Measurements from ENCODE around the gene VPS37D. TPM values are rescaled to one million over a fixed set of nuclear protein-coding genes. Genes with fewer than 3 reads are reported as not detected.
"Not testable (repeated sequence)": the region's sequence is repeated elsewhere in the genome, so short reads cannot be mapped to it uniquely, and the experiment has no call there.

The VPS37D gene
- total RNA-seq, 1 experiment from 2014 or later, result 8.3 TPM

DNA sequence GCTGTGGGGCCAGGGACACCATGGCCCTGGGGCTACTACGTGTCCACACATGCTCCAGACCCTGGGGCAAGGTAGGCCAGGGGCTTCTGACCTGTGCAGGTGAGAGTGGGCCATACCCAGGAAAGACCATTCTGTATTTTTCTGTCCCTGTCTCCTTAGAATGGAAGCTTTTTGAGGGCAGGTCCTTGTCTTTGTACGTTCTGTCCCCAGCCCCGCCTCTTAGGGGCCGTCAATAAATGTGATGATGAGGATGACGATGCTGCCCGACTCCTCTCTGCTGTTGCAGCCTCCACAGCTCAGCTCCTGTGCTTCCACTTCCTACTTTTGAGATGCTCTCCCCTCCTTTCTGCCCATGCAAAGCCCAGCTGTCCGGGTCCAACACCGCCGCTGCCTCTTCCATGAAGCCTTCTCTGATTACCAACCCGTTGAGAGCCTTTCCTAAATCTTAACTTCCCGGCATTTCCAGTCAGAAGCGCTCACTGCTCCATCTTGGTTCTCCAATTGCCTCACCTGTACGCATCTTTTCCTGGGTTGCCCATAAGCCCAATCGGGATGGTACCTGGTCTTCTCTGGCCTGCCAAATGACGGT is 4.3 kb downstream of the VPS37D start:
- Histone ChIP-seq H3K9me2 (ENCODE audit: insufficient read depth) (no peaks in the 10 kb centered on the region), H3K4me3 (no peak overlapping the region), H3K27me3 (ENCODE audit: insufficient read depth, low read depth) (no peaks in the 10 kb centered on the region), H3K9me3 (ENCODE audit: insufficient read depth, low read depth) (no peaks in the 10 kb centered on the region), H3K27ac (no peak overlapping the region), H3K4me1 (replicated peaks; ENCODE audit: insufficient read depth) (no peaks in the 10 kb centered on the region), H3K36me3 (ENCODE audit: low read depth) (no peaks in the 10 kb centered on the region), H4K20me1 (ENCODE audit: insufficient read depth) (no peaks in the 10 kb centered on the region), H3F3A (ENCODE audit: insufficient read depth, low read depth) (peaks cover 23% of the 10 kb centered on the region; the same call in 1 of the 2 replicates), H2AFZ (no peak overlapping the region), H3K4me2 (no peak overlapping the region), H3K79me2 (ENCODE audit: low read depth) (no peaks in the 10 kb centered on the region)
- no peak for DNase-seq
- ChIA-PET CTCF (no interaction called here), POLR2A (ENCODE audit: unreplicated experiment) (interaction anchor here (0.6 kb wide), 1 partner anchor 102 kb away, joined by 4 read pairs; no protein-coding TSS in a partner anchor)
- BruUV-seq (replicated peaks), result no TSS peak
- intact Hi-C loops (cut with micrococcal nuclease; ENCODE audit: unreplicated experiment), result no loop called here
- TF ChIP-seq EZH2 (IDR thresholded peaks at IDR 0.05; ENCODE audit: low read depth), result no peak
- TF ChIP-seq, protein P1, sequence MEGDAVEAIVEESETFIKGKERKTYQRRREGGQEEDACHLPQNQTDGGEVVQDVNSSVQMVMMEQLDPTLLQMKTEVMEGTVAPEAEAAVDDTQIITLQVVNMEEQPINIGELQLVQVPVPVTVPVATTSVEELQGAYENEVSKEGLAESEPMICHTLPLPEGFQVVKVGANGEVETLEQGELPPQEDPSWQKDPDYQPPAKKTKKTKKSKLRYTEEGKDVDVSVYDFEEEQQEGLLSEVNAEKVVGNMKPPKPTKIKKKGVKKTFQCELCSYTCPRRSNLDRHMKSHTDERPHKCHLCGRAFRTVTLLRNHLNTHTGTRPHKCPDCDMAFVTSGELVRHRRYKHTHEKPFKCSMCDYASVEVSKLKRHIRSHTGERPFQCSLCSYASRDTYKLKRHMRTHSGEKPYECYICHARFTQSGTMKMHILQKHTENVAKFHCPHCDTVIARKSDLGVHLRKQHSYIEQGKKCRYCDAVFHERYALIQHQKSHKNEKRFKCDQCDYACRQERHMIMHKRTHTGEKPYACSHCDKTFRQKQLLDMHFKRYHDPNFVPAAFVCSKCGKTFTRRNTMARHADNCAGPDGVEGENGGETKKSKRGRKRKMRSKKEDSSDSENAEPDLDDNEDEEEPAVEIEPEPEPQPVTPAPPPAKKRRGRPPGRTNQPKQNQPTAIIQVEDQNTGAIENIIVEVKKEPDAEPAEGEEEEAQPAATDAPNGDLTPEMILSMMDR (conservative IDR thresholded peaks at IDR 0.05), result no peak

DNA sequence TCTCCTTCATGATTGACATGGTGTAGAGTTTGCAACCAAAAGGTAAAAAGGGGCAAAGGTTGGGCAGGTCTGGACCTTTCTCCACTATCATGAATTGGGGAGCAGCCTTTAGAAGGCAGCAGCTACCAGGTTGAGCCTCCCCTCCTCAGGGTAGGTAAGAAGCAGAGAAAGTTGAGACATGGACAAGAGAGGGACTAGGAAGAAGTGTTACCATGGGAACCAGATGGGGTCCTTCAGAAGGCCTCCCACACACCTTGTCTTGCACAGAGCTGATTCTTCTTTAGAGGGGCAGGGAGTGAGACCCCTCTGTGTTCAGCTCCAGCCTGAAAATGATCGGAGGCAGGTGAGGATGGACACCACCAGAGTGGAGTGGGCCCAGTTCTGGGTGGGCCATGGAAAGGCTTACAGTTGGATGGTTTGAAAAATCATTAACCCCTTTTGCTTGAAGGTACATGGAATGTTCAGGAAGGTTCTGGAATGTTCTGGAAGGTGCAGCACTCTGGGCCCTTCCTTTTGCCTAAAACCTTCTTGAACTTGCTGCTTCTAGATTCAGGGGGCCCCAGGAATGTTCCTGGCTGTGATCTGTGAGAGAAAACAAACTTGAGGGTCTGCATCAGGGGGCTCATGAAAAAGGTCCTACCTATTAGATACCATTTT is 7.0 kb downstream of the VPS37D start:
- Histone ChIP-seq H3K27me3 (ENCODE audit: insufficient read depth, low read depth) (no peaks in the 10 kb centered on the region), H3K4me2 (no peak overlapping the region), H4K20me1 (ENCODE audit: insufficient read depth) (no peaks in the 10 kb centered on the region; the same call in 1 of the 2 replicates), H3K4me1 (replicated peaks; ENCODE audit: insufficient read depth) (no peaks in the 10 kb centered on the region), H3K4me3 (no peak overlapping the region), H3F3A (ENCODE audit: insufficient read depth, low read depth) (peaks cover 26% of the 10 kb centered on the region; the same call in 1 of the 2 replicates), H3K9me3 (ENCODE audit: insufficient read depth, low read depth) (no peaks in the 10 kb centered on the region), H3K79me2 (ENCODE audit: low read depth) (peaks cover 3% of the 10 kb centered on the region), H3K36me3 (ENCODE audit: low read depth) (no peaks in the 10 kb centered on the region), H3K9me2 (ENCODE audit: insufficient read depth) (no peaks in the 10 kb centered on the region), H2AFZ (no peak overlapping the region), H3K27ac (no peak overlapping the region)
- ChIA-PET CTCF (interaction anchor here (0.6 kb wide), 1 partner anchor 47 kb away, joined by 5 read pairs; no protein-coding TSS in a partner anchor), POLR2A (ENCODE audit: unreplicated experiment) (interaction anchor here (0.6 kb wide), 1 partner anchor 35 kb away, joined by 6 read pairs; no protein-coding TSS in a partner anchor)
- BruUV-seq (replicated peaks), result no TSS peak
- no peak for DNase-seq
- intact Hi-C loops (cut with micrococcal nuclease; ENCODE audit: unreplicated experiment), result no loop called here
- no peak for TF ChIP-seq EZH2 (IDR thresholded peaks at IDR 0.05; ENCODE audit: low read depth)
- TF ChIP-seq, protein P1 (conservative IDR thresholded peaks at IDR 0.05), result no peak

DNA sequence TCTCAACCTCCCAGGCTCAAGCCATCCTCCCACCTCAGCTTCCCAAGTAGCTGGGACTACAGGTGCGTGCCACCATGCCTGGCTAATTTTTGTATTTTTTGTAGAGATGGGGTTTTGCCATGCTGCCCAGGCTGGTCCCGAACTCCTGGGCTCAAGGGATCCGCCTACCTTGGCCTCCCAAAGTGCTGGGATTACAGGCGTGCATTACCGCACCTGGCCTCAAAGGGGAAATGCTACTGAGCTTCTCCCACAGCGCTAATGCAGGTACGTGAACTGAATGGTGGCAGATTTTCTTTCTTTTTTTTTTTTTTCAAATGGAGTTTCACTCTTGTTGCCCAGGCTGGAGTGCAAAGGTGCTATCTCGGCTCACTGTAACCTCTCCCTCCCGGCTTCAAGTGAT is 8.4 kb downstream of the VPS37D start:
- H3K9me3 ChIP-seq (ENCODE audit: insufficient read depth, low read depth); H3K4me3 ChIP-seq; H3K4me2 ChIP-seq; H3K27ac ChIP-seq; DNase-seq; BruUV-seq (replicated peaks); H3K27me3 ChIP-seq (ENCODE audit: insufficient read depth, low read depth); H3K9me2 ChIP-seq (ENCODE audit: insufficient read depth); H3K36me3 ChIP-seq (ENCODE audit: low read depth); H2AFZ ChIP-seq; H4K20me1 ChIP-seq (ENCODE audit: insufficient read depth); intact Hi-C loops (cut with micrococcal nuclease; ENCODE audit: unreplicated experiment); H3K4me1 ChIP-seq (replicated peaks; ENCODE audit: insufficient read depth): not testable (repeated sequence)
- ChIA-PET POLR2A (ENCODE audit: unreplicated experiment) (interaction anchor here (0.6 kb wide), 1 partner anchor 158 kb away, joined by 12 read pairs; no protein-coding TSS in a partner anchor), CTCF (interaction anchor here (0.6 kb wide), 1 partner anchor 904 kb away, joined by 3 read pairs; no protein-coding TSS in a partner anchor)
- peaks cover 15% of the 10 kb centered on the region for H3K79me2 ChIP-seq (ENCODE audit: low read depth)
- peaks cover 26% of the 10 kb centered on the region; the same call in 1 of the 2 replicates for H3F3A ChIP-seq (ENCODE audit: insufficient read depth, low read depth)

Data from PC-9 (cell line).